ENCODE data around the gene PI4K2A.
"Not testable (repeated sequence)": the region's sequence is repeated elsewhere in the genome, so short reads cannot be mapped to it uniquely, and the experiment has no call there.

Gene PI4K2A

GRCh38 chr10:97608991-97609561, 31.4 kb upstream of the PI4K2A start:
- no peak for DNase-seq (ENCODE audit: low read depth in 1 of 2, low spot score in 1 of 2)
- TF ChIP-seq JUND (IDR thresholded peaks at IDR 0.05; ENCODE audit: low read depth): no peak
- in situ Hi-C loops (cut with HindIII; ENCODE audit: low pct_unique_long_range_greater_than_20kb, low sequenced_read_pairs): no loop called here

GRCh38 chr10:97611473-97611872, 29.0 kb upstream of the PI4K2A start:
- in situ Hi-C loops (cut with HindIII; ENCODE audit: low pct_unique_long_range_greater_than_20kb, low sequenced_read_pairs): no loop called here
- TF ChIP-seq JUND (IDR thresholded peaks at IDR 0.05; ENCODE audit: low read depth): no peak
- no peak for DNase-seq (ENCODE audit: low read depth in 1 of 2, low spot score in 1 of 2)

- no peak for TF ChIP-seq JUND (IDR thresholded peaks at IDR 0.05; ENCODE audit: low read depth)
- in situ Hi-C loops (cut with HindIII; ENCODE audit: low pct_unique_long_range_greater_than_20kb, low sequenced_read_pairs): no loop called here
- DNase-seq (ENCODE audit: low read depth in 1 of 2, low spot score in 1 of 2): peak; percentile 83 to 87
Measured at GRCh38 chr10:97612386-97612785, 28.1 kb upstream of the PI4K2A start.

- no peak for TF ChIP-seq JUND (IDR thresholded peaks at IDR 0.05; ENCODE audit: low read depth)
- DNase-seq (ENCODE audit: low read depth in 1 of 2, low spot score in 1 of 2): no peak
- in situ Hi-C loops (cut with HindIII; ENCODE audit: low pct_unique_long_range_greater_than_20kb, low sequenced_read_pairs): no loop called here
Measured at GRCh38 chr10:97618285-97618684, 22.2 kb upstream of the PI4K2A start.

- DNase-seq (ENCODE audit: low read depth in 1 of 2, low spot score in 1 of 2): no peak
- in situ Hi-C loops (cut with HindIII; ENCODE audit: low pct_unique_long_range_greater_than_20kb, low sequenced_read_pairs): no loop called here
- no peak for TF ChIP-seq JUND (IDR thresholded peaks at IDR 0.05; ENCODE audit: low read depth)
Measured at GRCh38 chr10:97618733-97619132, 21.7 kb upstream of the PI4K2A start.

- TF ChIP-seq JUND (IDR thresholded peaks at IDR 0.05; ENCODE audit: low read depth): no peak
- DNase-seq (ENCODE audit: low read depth in 1 of 2, low spot score in 1 of 2): no peak
- in situ Hi-C loops (cut with HindIII; ENCODE audit: low pct_unique_long_range_greater_than_20kb, low sequenced_read_pairs): no loop called here
Measured at GRCh38 chr10:97623277-97623676, 17.2 kb upstream of the PI4K2A start.

GRCh38 chr10:97627731-97628130, 12.7 kb upstream of the PI4K2A start:
- in situ Hi-C loops (cut with HindIII; ENCODE audit: low pct_unique_long_range_greater_than_20kb, low sequenced_read_pairs): no loop called here
- no peak for DNase-seq (ENCODE audit: low read depth in 1 of 2, low spot score in 1 of 2)
- no peak for TF ChIP-seq JUND (IDR thresholded peaks at IDR 0.05; ENCODE audit: low read depth)

- in situ Hi-C loops (cut with HindIII; ENCODE audit: low pct_unique_long_range_greater_than_20kb, low sequenced_read_pairs): no loop called here
- DNase-seq (ENCODE audit: low read depth in 1 of 2, low spot score in 1 of 2): no peak
- TF ChIP-seq JUND (IDR thresholded peaks at IDR 0.05; ENCODE audit: low read depth): no peak
Measured at GRCh38 chr10:97628228-97628627, 12.2 kb upstream of the PI4K2A start.

GRCh38 chr10:97629289-97629688, 11.2 kb upstream of the PI4K2A start:
- no peak for DNase-seq (ENCODE audit: low read depth in 1 of 2, low spot score in 1 of 2)
- no peak for TF ChIP-seq JUND (IDR thresholded peaks at IDR 0.05; ENCODE audit: low read depth)
- in situ Hi-C loops (cut with HindIII; ENCODE audit: low pct_unique_long_range_greater_than_20kb, low sequenced_read_pairs): no loop called here

GRCh38 chr10:97631098-97631497, 9.4 kb upstream of the PI4K2A start:
- no peak for DNase-seq (ENCODE audit: low read depth in 1 of 2, low spot score in 1 of 2)
- no peak for TF ChIP-seq JUND (IDR thresholded peaks at IDR 0.05; ENCODE audit: low read depth)
- in situ Hi-C loops (cut with HindIII; ENCODE audit: low pct_unique_long_range_greater_than_20kb, low sequenced_read_pairs): no loop called here

GRCh38 chr10:97632949-97633884, 7.3 kb upstream of the PI4K2A start, which contains the start of gene MORN4:
TSS of gene MORN4 (minus strand) at chr10:97633500. CDS start at chr10:97619653, 13,847 bp downstream.
- in situ Hi-C loops (cut with HindIII; ENCODE audit: low pct_unique_long_range_greater_than_20kb, low sequenced_read_pairs): no loop called here
- DNase-seq (ENCODE audit: low read depth in 1 of 2, low spot score in 1 of 2): peak; percentile 90 to 96
- no peak for TF ChIP-seq JUND (IDR thresholded peaks at IDR 0.05; ENCODE audit: low read depth)

- no peak for TF ChIP-seq JUND (IDR thresholded peaks at IDR 0.05; ENCODE audit: low read depth)
- in situ Hi-C loops (cut with HindIII; ENCODE audit: low pct_unique_long_range_greater_than_20kb, low sequenced_read_pairs): no loop called here
- DNase-seq (ENCODE audit: low read depth in 1 of 2, low spot score in 1 of 2): peak in 1 of 2 experiments; percentile 59
Measured at GRCh38 chr10:97633921-97634320, 6.5 kb upstream of the PI4K2A start.

- in situ Hi-C loops (cut with HindIII; ENCODE audit: low pct_unique_long_range_greater_than_20kb, low sequenced_read_pairs): no loop called here
- TF ChIP-seq JUND (IDR thresholded peaks at IDR 0.05; ENCODE audit: low read depth): no peak
- DNase-seq (ENCODE audit: low read depth in 1 of 2, low spot score in 1 of 2): no peak
Measured at GRCh38 chr10:97635577-97635976, 4.9 kb upstream of the PI4K2A start.

- in situ Hi-C loops (cut with HindIII; ENCODE audit: low pct_unique_long_range_greater_than_20kb, low sequenced_read_pairs); DNase-seq (ENCODE audit: low read depth in 1 of 2, low spot score in 1 of 2): not testable (repeated sequence)
Measured at GRCh38 chr10:97639090-97639489, 1.4 kb upstream of the PI4K2A start.

Measured in T47D (cell line).